K562 (cell line): ENCODE measurements around the gene ACP5. TPM values are rescaled to one million over a fixed set of nuclear protein-coding genes. Genes with fewer than 3 reads are reported as not detected.

Experiments used
- CBFB ChIP-seq: sonication (generic); formaldehyde crosslinking; IDR thresholded peaks from 2 replicates; pipeline ENCODE4 v1.4.0; 2020; ENCODE audit warnings: mild to moderate bottlenecking, missing genetic modification reagents
- CBX8 ChIP-seq: fragments of 200-600 bp; sonication (generic); IDR thresholded peaks from 2 replicates; pipeline ENCODE4 v1.6.1; 2012; ENCODE audit warnings: borderline replicate concordance, mixed run types, low read depth, mild to moderate bottlenecking, moderate library complexity, mixed read lengths, low read length, control low read depth, inconsistent platforms; ENCODE audit not compliant: poor library complexity, severe bottlenecking; ENCODE audit errors: extremely low read depth
- CCAR2 ChIP-seq: fragments of 200-400 bp; formaldehyde crosslinking; IDR thresholded peaks from 2 replicates; pipeline ENCODE4 v1.6.1; 2017; ENCODE audit warnings: mild to moderate bottlenecking, low read depth, low read length
- FOS ChIP-seq: IDR thresholded peaks from 3 replicates; pipeline ENCODE4 v1.6.1; 2011; ENCODE audit not compliant: insufficient read length; ENCODE audit errors: extremely low read depth
- FOXK2 ChIP-seq, 2 experiments: fragments of 450-650 bp; IDR thresholded peaks in 1 of 2; conservative IDR thresholded peaks in 1 of 2; 2 replicates each; pipeline ENCODE4 v1.6.1; 2016; ENCODE audit warnings: low read depth in 2 of 2, mild to moderate bottlenecking in 1 of 2
- IRF9 ChIP-seq: fragments of 450-650 bp; IDR thresholded peaks from 2 replicates; pipeline ENCODE4 v1.6.1; 2016; ENCODE audit warnings: missing biosample characterization, missing genetic modification characterization
- KHSRP ChIP-seq: fragments of 450-650 bp; IDR thresholded peaks from 2 replicates; pipeline ENCODE4 v1.6.1; 2017
- MAFK ChIP-seq: IDR thresholded peaks from 2 replicates; pipeline ENCODE4 v1.6.1; 2011; ENCODE audit warnings: low read length, improper control_type of control experiment
- MCM3 ChIP-seq: fragments of 450-650 bp; IDR thresholded peaks from 2 replicates; pipeline ENCODE4 v1.6.1; 2016
- MTA1 ChIP-seq: fragments of 450-650 bp; IDR thresholded peaks from 2 replicates; pipeline ENCODE4 v1.6.1; 2017; ENCODE audit warnings: borderline replicate concordance
- NCOR1 ChIP-seq: fragments of 450-650 bp; IDR thresholded peaks from 2 replicates; pipeline ENCODE4 v1.6.1; 2016; ENCODE audit warnings: mild to moderate bottlenecking, moderate library complexity
- NFYB ChIP-seq: IDR thresholded peaks from 2 replicates; pipeline ENCODE4 v1.6.1; 2011; ENCODE audit warnings: mild to moderate bottlenecking, moderate library complexity; ENCODE audit not compliant: insufficient read length; ENCODE audit errors: extremely low read depth
- NR1H2 ChIP-seq: sonication (generic); formaldehyde crosslinking; IDR thresholded peaks from 2 replicates; pipeline ENCODE4 v1.4.0; 2020; ENCODE audit warnings: mild to moderate bottlenecking, missing genetic modification reagents
- NRF1 ChIP-seq, 2 experiments: fragments of 450-650 bp; IDR thresholded peaks in 1 of 2; conservative IDR thresholded peaks in 1 of 2; 2 replicates each; pipeline ENCODE4 v1.6.1; 2014; ENCODE audit warnings: mild to moderate bottlenecking in 2 of 2
- PYGO2 ChIP-seq: fragments of 450-650 bp; IDR thresholded peaks from 2 replicates; pipeline ENCODE4 v1.6.1; 2016; ENCODE audit warnings: mild to moderate bottlenecking, missing genetic modification characterization, moderate library complexity, missing compliant biosample characterization
- RBM34 ChIP-seq: fragments of 200-400 bp; formaldehyde crosslinking; IDR thresholded peaks from 2 replicates; pipeline ENCODE4 v1.6.1; 2018; ENCODE audit warnings: low read length, borderline replicate concordance; ENCODE audit not compliant: insufficient read depth
- RCOR1 ChIP-seq, 2 experiments: IDR thresholded peaks; 2 replicates each; pipeline ENCODE4 v1.6.1; 2012; ENCODE audit warnings: low read depth in 2 of 2, low read length in 2 of 2, borderline replicate concordance in 1 of 2, improper control_type of control experiment in 1 of 2
- SMARCC2 ChIP-seq: fragments of 450-650 bp; IDR thresholded peaks from 2 replicates; pipeline ENCODE4 v1.6.1; 2017; ENCODE audit warnings: antibody characterized with exemption, moderate library complexity, mild to moderate bottlenecking, low read depth
- SMARCE1 ChIP-seq: fragments of 450-650 bp; IDR thresholded peaks from 2 replicates; pipeline ENCODE4 v1.7.1; 2016; ENCODE audit warnings: mild to moderate bottlenecking
- SRSF1 ChIP-seq: fragments of 200-400 bp; formaldehyde crosslinking; IDR thresholded peaks from 2 replicates; pipeline ENCODE4 v1.6.1; 2017; ENCODE audit warnings: mild to moderate bottlenecking, low read depth, low read length, moderate library complexity
- STAT5B ChIP-seq: fragments of 250-450 bp; sonication (Bioruptor Pico); IDR thresholded peaks from 2 replicates; pipeline ENCODE4 v1.8.0; 2021; ENCODE audit warnings: mild to moderate bottlenecking, inconsistent platforms
- TEAD4 ChIP-seq, 2 experiments: sonication (generic) in 1 of 2; formaldehyde crosslinking in 1 of 2; IDR thresholded peaks; 2 replicates each; pipeline versions ENCODE4 v1.6.1 to v1.8.0; 2012 to 2022; ENCODE audit warnings: borderline replicate concordance in 1 of 2, inconsistent platforms in 1 of 2, low read length in 1 of 2, mild to moderate bottlenecking in 1 of 2, missing genetic modification reagents in 1 of 2
- WHSC1 ChIP-seq: IDR thresholded peaks from one replicate; pipeline ENCODE4 v1.6.1; 2012; ENCODE audit warnings: low read length, control low read depth, inconsistent platforms
- XRCC5 ChIP-seq: fragments of 200-400 bp; formaldehyde crosslinking; IDR thresholded peaks from 2 replicates; pipeline ENCODE4 v1.6.1; 2017; ENCODE audit warnings: low read depth, mild to moderate bottlenecking, low read length
- YBX1 ChIP-seq: fragments of 450-650 bp; IDR thresholded peaks from 2 replicates; pipeline ENCODE4 v1.7.1; 2016; ENCODE audit warnings: mild to moderate bottlenecking
- ZNF174 ChIP-seq: fragments of 250-450 bp; sonication (Bioruptor Pico); IDR thresholded peaks from 2 replicates; pipeline ENCODE4 v1.4.0; 2020; ENCODE audit warnings: mild to moderate bottlenecking
- ZNF324 ChIP-seq: fragments of 250-450 bp; sonication (Bioruptor Pico); IDR thresholded peaks from 2 replicates; pipeline ENCODE4 v1.4.0; 2020; ENCODE audit warnings: mild to moderate bottlenecking
- ZNF507 ChIP-seq: conservative IDR thresholded peaks from 2 replicates; pipeline ENCODE4 v1.6.1; 2017; ENCODE audit warnings: missing genetic modification characterization, missing compliant biosample characterization
- polyA plus RNA-seq, 8 experiments: library from polyadenylated mRNA; depleted of rRNA in 4 of 8; stranded (reverse) in 5 of 8; unstranded in 3 of 8; fragments of >200 nt; fragmentation: Nextera tagmentation in 2 of 8; fragmentation: Illumina TruSeq in 1 of 8; extraction: Ambion mirVana in 2 of 8; extraction: Trizol in 1 of 8; gene quantifications; 2 replicates each; pipeline versions ENCODE4 v1.2.1 to v1.2.3, GENCODE V29; 2011 to 2014; ENCODE audit warnings: inconsistent platforms in 1 of 8, missing spikeins in 1 of 8
- total RNA-seq, 7 experiments: library from RNA; depleted of rRNA in 6 of 7; stranded (reverse); fragments of >200 nt in 6 of 7; fragmentation: Illumina TruSeq in 2 of 7; extraction: Trizol in 2 of 7; gene quantifications; 2 replicates each; pipeline versions ENCODE4 v1.2.1 to v1.2.3, GENCODE V29; 2011 to 2021; ENCODE audit warnings: low replicate concordance in 1 of 7

ACP5 gene
- total and polyA plus RNA-seq, 9 of the 15 experiments (the other 6 are each of a cell fraction or from before 2014, with no cell fraction given): 0.06 to 1.1 (median 0.31) TPM; not detected in 1

- 0 out of 2 replicates have a peak, but pooled peaks have one; percentile 40 for TF ChIP-seq SMARCC2
- no peak for TF ChIP-seq IRF9
- no peak for TF ChIP-seq KHSRP
- 0 out of 2 replicates have a peak, but pooled peaks have one; percentile 10 for TF ChIP-seq NCOR1
- no peak for TF ChIP-seq PYGO2
- no peak for TF ChIP-seq SMARCE1
- TF ChIP-seq RCOR1 (IDR thresholded peaks at IDR 0.05; ENCODE audit: borderline replicate concordance in 1 of 2, low read depth in 2 of 2, low read length in 2 of 2): no peak
- no peak for TF ChIP-seq CCAR2
- no peak for TF ChIP-seq MAFK
- TF ChIP-seq FOS: peak; percentile 75
- no peak for TF ChIP-seq CBFB (CRISPR knock-in tag)
- TF ChIP-seq ZNF174 (CRISPR knock-in tag): no peak
- 0 out of 2 replicates have a peak, but pooled peaks have one; percentile 10 for TF ChIP-seq MTA1
- no peak; the same call in 1 of the 2 replicates for TF ChIP-seq TEAD4 (IDR thresholded peaks at IDR 0.05; ENCODE audit: low read length)
- no peak for TF ChIP-seq TEAD4 (CRISPR knock-in tag; IDR thresholded peaks at IDR 0.05; ENCODE audit: borderline replicate concordance)
- TF ChIP-seq ZNF507 (tag): no peak
- TF ChIP-seq SRSF1: no peak
- TF ChIP-seq CBX8: no peak
- no peak; the same call in 1 of the 2 replicates for TF ChIP-seq XRCC5
- no peak for TF ChIP-seq MCM3
- peak; percentile 86 for TF ChIP-seq FOXK2 (conservative IDR thresholded peaks at IDR 0.05 in 1 of 2, IDR thresholded peaks at IDR 0.05 in 1 of 2; ENCODE audit: low read depth in 2 of 2)
- TF ChIP-seq WHSC1: no peak
- no peak for TF ChIP-seq STAT5B (CRISPR knock-in tag)
- TF ChIP-seq YBX1: no peak
- 0 out of 2 replicates have a peak, but pooled peaks have one; percentile 75 for TF ChIP-seq NR1H2 (CRISPR knock-in tag)
- no peak; the same call in 1 of the 2 replicates for TF ChIP-seq ZNF324 (CRISPR knock-in tag)
- TF ChIP-seq NFYB: peak; percentile 90
- TF ChIP-seq NRF1 (conservative IDR thresholded peaks at IDR 0.05 in 1 of 2, IDR thresholded peaks at IDR 0.05 in 1 of 2): peak; percentile 89 to 91
- no peak for TF ChIP-seq RBM34
Measured at GRCh38 chr19:11597202-11598102, 20.0 kb upstream of the ACP5 start, which contains the start of gene ZNF627 (continued).
